ENCODE data around the gene STRADA.

Gene STRADA

DNA sequence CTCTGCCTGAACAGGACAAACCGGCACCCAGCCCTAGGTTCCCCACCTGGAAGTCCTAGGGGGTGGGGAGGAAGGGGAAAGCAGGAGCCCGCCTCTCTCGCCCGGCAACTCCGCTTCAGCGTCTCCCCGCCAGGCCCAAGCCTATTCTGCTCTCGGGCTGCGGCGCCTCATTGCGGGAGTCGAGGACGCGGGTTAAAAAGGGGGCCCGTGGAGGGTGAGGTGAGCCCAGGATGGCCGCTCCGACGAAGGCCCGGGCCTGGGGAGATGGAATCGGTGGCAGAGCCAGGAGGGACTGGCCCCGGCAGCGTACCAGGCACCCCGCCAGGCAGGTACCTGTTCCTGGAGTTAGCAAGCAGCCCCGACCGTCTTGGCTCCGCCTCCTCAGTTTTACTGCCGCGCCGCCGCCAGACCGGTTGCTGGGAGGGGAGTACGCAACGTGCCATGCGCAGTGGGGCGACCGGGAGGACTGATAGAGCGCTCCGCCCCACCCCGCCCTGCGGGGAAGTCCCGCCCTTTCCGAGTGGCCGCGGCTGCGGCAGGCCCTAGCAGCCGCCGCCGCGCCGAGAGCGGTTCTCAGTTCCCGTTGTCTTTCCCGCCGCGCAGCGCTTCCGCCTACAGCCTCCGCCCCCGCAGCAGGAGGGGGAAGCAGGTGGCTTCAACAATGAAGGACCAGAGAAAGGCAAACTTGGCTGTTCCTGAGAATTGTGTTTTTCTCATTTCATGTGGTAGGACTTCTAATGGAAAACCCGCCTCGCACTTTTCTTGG is at the start of gene STRADA:
Gene STRADA (minus strand): TSS at position 392 of the 766 bp plus-strand sequence. CDS start 13,430 bp downstream, outside the sequence.
- DNase-seq = peak; percentile 97

- DNase-seq = no peak
Measured at GRCh38 chr17:63790057-63790456, 48.5 kb upstream of the STRADA start.

DNA sequence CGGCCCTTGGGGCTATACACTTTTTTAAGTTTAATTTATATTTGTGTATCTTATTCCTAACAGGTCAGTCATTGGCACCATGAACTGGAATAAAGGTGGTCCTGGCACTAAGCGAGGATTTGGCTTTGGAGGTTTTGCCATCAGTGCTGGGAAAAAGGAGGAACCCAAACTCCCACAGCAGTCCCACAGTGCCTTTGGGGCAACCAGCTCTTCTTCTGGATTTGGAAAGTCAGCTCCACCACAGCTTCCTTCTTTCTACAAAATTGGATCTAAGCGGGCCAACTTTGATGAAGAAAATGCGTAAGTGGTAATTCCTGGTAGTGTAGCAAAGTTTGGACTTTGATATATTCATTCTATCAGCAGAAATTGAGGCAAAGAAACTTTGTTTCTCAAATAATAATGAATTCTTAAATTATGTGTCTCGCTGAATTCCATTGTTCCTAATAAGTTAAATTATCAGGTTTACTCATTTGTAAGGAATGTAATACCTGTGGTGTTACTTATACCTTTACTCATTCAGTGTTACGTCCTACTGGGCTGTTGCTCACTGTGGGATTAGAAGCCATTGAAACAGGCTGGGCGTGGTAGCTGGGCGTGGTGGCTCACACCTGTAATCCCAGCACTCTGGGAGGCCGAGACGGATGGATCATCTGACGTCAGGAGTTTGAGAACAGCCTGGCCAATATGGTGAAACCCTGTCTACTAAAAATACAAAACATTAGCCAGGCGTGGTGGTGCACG is 45.5 kb upstream of the STRADA start:
- DNase-seq = no peak

- DNase-seq = no peak
Measured at GRCh38 chr17:63786117-63786516, 44.5 kb upstream of the STRADA start.

DNA sequence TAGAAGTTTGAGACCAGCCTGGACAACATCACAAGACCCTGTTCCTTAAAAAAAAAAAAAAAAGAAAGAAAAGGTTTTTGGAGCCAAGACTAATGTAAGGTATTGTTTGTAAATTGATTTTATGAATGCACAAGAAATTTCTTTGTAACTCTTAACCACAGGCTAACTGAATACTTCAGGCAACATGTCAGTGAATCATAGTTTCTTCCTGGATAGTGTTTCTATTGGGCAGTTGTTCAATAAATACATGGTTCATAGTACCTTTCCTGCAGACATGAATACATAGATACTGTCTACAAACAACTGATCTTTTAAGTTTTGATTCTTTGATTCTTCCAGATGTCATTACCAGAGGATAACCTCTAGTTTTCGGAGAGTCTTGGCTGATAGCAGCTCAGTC is 44.0 kb upstream of the STRADA start:
- no peak for DNase-seq

DNA sequence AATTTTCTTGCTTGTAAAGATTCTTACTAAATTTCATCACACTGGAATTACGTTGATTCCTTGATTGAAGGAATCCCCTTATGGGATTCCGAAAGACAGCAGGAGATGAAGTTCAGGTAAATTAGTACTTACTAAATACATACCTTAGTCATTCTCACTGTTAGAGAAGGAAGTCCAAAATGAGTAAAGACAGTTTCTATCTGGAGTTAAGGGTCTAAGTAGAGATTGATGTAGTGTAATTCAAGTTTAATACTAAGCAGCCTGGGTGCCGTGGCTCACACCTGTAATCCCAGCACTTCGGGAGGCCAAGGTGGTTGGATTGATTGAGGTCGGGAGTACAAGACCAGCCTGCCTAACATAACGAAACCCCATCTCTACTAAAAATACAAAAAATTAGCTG is 41.9 kb upstream of the STRADA start:
- no peak for DNase-seq

DNA sequence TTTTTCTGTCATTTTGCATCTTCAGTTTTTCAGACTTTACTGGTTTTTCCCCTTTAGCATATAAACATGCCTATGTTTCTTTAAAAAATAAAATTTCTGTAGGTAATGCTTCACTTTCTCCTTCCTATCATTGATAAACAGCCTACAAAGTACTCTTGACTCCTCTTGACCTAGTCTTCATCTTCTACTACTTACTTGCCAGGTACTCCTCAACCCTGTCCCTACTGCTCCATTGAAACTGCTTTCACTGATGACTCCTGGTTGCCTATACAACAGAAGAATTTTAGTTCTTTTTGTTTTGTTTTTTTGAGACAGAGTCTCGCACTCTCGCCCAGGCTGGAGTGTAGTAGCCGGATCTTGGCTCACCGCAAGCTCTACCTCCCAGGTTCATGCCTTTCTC is 39.3 kb upstream of the STRADA start:
- no peak for DNase-seq

- DNase-seq = no peak
Measured at GRCh38 chr17:63780507-63780906, 38.9 kb upstream of the STRADA start.

DNA sequence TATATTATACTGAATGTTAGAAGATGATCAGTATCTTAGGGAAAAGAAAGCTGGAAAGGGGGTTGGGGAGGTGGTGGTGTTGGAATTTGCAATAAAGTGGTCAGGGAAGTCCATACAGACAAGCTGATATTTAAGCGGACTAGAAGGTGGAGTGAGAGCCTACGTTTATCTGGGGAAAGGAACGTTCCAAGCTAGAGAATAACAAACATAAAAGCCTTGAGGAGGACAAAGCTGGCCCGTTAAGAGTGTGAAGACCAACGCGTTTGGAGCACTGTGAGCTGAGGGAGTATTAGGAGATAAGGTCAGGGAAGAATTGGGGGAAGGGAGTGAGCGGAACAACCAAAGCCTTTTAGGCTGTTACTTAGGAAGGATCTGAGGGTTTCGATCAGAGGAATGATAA is 33.8 kb upstream of the STRADA start:
- DNase-seq = no peak

DNA sequence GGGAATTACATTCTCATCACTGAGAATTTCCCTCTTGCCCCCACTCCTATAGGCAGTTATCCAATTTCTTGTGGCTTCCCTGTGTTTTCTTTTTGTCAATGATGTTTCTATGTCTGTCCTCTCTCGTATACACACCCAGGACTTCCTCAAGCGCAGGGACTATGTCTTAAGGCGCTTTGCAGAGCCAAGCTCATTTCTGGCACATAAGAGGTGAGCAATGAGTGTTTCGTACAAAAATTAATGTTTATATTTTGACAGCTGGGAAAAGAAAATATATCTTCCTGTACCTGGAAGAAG is 33.3 kb upstream of the STRADA start:
- no peak for DNase-seq

DNA sequence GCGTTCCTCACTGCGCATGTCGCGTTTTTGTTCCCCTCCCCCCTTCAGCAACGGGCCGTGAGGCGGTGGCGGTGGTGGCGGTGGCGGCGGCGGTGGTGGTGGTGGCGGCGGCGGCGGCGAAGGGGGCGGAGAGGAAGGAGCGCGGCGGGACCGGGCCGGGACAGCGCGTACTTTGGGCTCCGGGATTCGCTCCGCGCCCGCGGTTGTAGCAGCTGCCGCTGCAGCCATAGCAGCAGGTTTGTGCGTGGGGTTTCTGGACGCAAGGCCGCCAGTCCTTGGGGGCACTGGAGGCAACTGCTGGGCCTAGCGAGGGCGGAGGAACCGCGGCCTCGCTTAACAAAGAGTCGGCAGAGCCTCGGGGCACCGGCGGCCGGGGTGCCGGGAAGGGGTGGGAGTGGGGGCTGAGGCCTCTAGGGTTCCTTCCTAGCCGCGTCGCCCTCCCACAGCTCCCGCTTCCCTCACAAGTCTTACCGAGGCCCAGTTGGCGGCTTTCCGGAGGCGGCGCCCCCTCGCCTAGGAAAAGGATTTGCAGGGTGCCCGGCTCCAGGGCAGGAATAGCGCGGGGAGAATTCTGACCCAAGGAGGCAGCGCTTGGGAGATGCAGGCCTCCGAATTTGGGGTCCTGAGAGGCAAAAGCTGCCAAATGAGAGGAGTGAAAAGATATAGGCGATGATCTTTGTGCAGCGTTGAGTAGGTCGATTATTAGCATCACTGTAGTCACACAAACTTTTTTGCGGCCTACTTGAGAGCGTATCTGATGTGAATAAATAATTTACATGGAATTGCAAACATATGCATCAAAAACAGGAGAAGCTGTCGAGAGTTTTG is 32.8 kb upstream of the STRADA start, which contains the start of gene DDX42:
Gene DDX42 (plus strand): TSS at position 30 of the 828 bp plus-strand sequence. CDS start 12,880 bp downstream, outside the sequence.
- DNase-seq = peak; percentile 36

DNA sequence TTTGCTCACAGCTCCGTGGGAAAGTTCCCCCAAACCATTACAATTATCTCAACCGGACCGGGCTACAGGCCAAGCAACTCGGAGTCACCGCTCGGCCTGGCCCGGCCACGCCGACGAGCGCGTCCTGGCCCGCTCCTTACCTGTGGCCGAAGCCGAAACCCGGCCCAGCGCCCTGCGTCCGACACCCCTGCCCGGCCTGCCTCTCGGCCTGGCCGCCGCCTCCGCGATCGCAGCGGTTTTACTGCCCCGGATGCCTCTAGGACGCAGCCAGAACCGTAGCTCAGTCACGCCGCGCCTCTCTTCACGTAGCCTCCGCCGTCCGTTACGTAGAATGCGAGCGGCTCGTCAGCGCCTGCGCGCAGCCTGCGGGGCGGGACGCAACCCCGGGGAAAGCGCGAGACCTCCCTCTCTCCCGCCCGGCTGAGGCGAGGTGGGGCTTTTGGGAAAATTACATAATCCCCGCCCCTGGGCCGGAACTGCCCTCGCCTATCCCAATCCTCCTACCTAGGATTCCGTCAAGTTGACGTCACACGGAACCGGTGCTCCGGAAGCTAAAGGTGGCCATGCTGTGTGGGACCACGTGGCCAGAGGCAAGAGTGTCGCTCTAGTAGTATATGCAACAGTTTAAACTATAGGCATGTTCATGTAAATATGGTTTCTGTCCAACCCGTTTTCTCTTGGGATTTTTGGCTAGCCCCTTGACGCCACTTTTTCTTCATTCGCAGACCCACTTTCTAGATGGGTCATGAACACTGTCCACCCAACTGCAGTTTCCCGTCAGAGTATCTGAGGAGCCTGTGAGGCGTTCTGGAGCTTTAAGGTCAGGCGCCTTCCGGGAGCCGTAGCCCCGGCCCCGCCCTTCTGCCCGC is 31.9 kb upstream of the STRADA start, which contains the start of gene CCDC47:
Gene CCDC47 (minus strand): TSS at position 326 of the 869 bp plus-strand sequence. CDS start 7,422 bp downstream, outside the sequence.
- DNase-seq = peak; percentile 99

GRCh38 chr17:63772801-63773271 is 31.2 kb upstream of the STRADA start:
- no peak for DNase-seq

DNA sequence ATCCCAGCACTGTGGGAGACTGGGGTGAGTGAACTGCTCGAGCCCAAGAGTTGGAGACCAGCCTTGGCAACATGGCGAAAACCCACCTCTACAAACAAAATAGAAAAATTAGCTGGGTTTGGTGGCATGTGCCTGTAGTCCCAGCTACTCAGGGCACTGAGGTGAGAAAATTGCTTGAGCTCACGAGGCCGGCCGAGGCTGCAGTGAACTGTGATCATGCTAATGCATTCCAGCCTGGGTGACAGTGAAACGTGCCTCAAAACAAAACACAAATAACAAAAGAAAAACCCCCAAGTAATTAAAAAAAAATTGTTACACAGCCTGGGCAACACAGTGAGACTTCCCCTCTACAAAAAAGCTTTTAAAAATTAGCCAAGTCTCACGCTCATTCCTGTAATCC is 26.8 kb upstream of the STRADA start:
- DNase-seq = no peak

DNA sequence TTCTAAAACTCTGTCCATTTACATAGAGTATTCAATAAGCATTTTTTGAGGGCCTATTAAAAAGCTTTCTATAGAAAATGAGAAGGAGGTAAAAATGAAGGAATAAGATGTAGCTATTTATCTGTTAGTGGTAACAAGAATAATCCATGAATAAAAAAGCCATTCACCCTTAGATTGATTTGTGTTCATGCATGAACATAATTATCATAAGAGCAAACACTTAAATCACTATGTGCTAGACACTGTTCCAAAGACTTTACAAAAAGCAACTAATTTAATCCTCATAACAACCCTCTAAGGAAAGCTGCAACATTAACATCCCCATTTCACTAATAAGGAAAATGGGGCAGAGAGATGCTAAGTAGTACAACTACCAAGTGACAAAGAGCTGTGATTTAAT is 25.2 kb upstream of the STRADA start:
- no peak for DNase-seq

GRCh38 chr17:63764716-63765115 is 23.1 kb upstream of the STRADA start:
- peak; percentile 29 for DNase-seq

DNA sequence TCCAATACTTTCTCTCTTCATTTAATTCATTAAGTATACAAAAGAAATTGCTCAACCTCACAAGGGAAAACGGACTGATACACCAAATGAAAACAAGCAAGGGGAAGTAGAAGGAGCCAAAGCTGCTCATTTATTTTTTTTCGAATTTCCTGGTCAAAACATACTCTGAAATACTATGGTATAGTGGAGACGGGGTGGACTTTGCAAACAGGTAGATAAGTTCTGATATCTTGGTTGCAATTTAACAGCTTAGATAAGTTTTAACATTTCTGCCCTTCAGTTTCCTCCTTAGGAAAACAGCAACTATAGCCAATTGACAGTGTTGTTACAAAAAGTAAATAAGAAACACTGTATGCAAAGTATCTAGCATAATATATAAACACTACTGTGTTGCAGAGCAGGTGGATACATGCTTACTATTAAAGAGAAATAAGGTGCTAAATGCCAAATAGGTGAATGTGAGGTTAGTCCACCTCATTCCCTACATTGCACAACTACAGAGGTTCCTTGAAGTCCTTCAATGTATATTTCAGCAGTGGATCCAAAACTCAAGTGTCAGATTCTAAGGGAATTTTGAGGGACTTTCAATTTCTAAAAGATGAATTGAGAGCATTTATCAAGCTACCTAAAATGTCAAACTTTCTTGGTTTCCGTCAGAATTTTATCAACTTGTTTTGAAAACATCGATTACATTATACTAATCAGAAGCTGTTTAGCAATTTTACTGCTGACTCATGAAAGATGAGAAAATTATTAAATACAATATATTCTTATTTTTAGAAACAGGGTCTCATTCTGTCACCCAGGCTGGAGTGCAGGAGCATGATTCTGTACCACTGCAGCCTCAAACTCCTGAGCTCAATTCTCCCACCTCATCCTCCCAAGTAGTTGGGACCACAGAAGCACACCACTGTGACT is 20.8 kb upstream of the STRADA start:
- DNase-seq = no peak

DNA sequence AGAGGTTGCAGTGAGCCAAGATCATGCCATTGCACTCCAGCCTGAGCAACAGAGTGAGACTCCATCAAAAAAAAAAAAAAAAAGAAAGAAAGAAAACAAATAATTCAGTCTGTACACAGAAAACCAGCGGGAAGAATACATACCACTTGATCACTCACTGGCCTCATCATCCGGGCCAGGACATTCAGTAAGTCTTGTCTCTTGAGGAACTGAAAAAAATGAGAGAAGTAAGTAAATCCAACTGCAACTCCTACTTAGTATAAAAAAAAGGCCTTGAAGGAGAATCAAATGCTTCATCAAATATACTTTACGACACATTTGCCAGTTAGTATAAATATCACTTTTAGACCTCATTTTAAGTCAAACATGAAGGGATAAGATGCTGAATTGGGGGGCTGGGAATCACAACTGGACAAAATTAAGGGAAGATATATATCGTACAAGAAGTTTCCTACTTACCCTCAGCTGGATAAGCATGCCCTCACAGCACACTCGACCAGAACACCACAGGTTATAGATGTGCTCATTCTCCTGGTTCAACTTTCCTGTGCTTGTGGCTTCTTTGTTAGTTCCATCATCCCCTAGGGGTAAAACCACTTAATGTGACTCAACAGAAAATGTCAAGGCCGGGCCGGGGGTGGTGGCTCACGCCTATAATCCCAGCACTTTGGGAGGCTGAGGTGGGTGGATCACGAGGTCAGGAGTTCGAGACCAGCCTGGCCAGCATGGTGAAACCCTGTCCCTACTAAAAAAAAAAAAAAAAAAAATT is 19.4 kb upstream of the STRADA start:
- DNase-seq = no peak

DNA sequence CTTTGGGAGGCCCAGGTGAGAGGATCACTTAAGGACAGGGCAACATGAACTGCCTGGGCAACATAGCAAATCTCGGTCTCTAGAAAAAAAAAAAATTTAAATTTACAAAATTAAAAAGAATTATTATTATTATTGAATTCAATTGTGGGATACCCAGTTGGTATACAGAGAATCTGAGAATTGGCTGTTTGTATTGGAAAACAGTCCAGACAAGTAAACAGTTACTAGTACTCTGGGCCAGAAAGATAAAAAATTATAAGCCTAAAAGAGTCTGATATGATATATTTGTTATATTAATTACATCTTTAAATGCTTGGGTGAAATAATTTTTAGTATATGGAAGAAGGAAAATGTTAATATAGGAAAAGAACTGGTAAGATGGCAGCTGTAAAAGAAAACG is 16.8 kb upstream of the STRADA start:
- no peak for DNase-seq

DNA sequence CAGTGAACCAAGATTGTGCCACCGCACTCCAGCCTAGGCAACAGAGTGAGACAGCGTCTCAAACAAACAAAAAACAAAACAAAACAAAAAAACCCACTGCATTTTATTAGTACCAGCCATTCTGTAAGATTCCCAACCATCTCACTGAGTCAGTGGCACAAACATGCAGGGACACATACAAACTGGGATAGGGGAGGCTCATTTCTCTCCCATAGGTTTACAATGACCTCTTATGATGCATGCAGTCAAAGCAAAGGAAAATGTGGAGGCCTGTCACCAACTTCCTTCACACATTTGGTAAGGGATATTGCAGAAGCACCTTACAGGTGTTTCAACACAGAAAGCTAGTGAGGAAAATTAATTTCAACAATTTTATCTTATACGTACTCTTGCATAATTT is 12.4 kb upstream of the STRADA start:
- no peak for DNase-seq

Data from NCI-H1694 treated with DMSO at 0.1 percent for 48 hours (cell line).